Measurements from ENCODE around the gene PDRG1.

DNA sequence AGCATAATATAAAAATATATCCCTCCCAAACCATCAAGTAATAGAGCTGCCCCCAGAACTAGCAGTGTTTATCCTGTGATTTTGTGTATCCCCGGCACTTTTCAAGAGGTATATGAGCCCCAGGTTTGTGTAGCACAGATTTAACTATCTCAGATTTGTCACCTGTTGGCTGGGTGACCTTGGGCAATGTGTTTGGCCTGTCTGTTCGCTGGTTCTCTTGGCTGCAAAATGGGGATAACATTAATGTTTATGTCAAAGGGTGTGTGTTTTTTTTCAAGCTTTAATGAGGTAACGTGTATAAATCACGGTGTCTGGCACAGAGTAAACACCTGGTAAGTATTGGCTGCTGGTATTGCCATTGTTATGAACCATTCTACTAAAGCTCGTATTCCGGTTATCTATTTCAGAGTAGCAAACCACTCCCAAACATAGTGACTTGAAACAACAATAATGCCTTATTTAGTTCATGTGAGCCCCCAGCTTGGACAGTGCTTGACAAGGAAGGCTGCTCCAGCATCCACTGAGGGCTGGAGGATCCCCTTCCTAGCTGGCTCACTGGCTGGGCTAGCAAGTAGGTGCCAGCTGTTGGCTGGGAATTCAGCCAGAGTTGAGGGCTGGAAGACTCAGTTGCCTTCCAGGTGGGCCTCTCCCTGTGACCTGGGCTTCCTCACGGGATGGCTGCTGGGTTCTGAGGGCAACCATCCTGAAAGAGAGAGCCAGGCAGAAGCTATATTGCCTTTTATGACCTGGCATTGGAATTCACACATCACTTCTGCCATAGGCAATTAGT lies 36.2 kb downstream of the PDRG1 start:
- TF ChIP-seq, protein P1, sequence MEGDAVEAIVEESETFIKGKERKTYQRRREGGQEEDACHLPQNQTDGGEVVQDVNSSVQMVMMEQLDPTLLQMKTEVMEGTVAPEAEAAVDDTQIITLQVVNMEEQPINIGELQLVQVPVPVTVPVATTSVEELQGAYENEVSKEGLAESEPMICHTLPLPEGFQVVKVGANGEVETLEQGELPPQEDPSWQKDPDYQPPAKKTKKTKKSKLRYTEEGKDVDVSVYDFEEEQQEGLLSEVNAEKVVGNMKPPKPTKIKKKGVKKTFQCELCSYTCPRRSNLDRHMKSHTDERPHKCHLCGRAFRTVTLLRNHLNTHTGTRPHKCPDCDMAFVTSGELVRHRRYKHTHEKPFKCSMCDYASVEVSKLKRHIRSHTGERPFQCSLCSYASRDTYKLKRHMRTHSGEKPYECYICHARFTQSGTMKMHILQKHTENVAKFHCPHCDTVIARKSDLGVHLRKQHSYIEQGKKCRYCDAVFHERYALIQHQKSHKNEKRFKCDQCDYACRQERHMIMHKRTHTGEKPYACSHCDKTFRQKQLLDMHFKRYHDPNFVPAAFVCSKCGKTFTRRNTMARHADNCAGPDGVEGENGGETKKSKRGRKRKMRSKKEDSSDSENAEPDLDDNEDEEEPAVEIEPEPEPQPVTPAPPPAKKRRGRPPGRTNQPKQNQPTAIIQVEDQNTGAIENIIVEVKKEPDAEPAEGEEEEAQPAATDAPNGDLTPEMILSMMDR (IDR thresholded peaks at IDR 0.05) = no peak
- TF ChIP-seq EP300 (IDR thresholded peaks at IDR 0.05) = no peak
